Measurements from ENCODE around the gene ATG4C. TPM values are rescaled to one million over a fixed set of nuclear protein-coding genes. Genes with fewer than 3 reads are reported as not detected.

ATG4C gene
- total and polyA plus RNA-seq, 2 of the 13 experiments (the other 11 are each of a cell fraction or from before 2014, with no cell fraction given), result 4.0 to 11.2 TPM

DNA sequence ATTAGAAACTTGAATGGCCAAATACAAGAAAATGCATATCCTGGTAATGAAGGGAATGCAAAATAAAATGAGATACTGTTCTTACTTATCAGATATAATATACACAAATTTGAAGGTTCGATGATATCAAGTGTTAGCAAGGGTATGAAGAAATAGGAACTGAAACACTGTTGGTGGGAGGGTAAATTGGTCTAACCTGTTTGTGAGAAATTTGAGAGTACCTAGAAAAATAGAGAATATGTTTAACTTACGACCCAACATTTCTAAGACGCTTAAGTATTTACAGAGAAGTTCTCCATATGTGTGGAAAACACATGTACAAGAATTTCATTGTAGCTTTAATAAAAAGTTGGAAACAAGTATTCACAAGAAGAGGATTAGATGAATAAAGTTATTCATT lies 25.9 kb downstream of the ATG4C start:
- Histone ChIP-seq H2AFZ (ENCODE audit: low read length) (no peak overlapping the region), H3K4me1 (ENCODE audit: insufficient read depth, low read length) (no peaks in the 10 kb centered on the region), H3K9me3 (ENCODE audit: low read length) (no peaks in the 10 kb centered on the region), H3K9ac (ENCODE audit: insufficient read depth, low read depth, low read length) (no peak overlapping the region), H3K79me2 (ENCODE audit: insufficient read depth, low read length) (no peaks in the 10 kb centered on the region), H3K27ac (ENCODE audit: extremely low read length, insufficient read depth, low read length) (no peak overlapping the region), H3K27me3 (ENCODE audit: control insufficient read depth in 1 of 2, insufficient read depth in 2 of 2, low read length in 2 of 2) (no peaks in the 10 kb centered on the region; a peak in 1 of 5 replicates), H3K4me3 (replicated peaks in 1 of 3; ENCODE audit: insufficient read depth in 1 of 3, low read depth in 2 of 3, low read length in 3 of 3) (no peak overlapping the region), H4K20me1 (ENCODE audit: insufficient read depth, low read length) (no peaks in the 10 kb centered on the region), H3K36me3 (replicated peaks in 1 of 2; ENCODE audit: control insufficient read depth in 1 of 2, insufficient read depth in 2 of 2, low read length in 2 of 2) (peaks cover 0 to 5% of the 10 kb centered on the region in 2 experiments; a peak in 1 of 5 replicates), H3K4me2 (ENCODE audit: low read depth, low read length) (no peak overlapping the region)
- intact Hi-C loops (cut with micrococcal nuclease; ENCODE audit: unreplicated experiment), result no loop called here
- CTCF ChIA-PET (ENCODE audit: low intra/inter-chr PET ratio, low total read pairs), result no interaction called here
- TF ChIP-seq ZNF879 (CRISPR knock-in tag; IDR thresholded peaks at IDR 0.05), result no peak
- FAIRE-seq (no peak), ATAC-seq (no peak), DNase-seq (ENCODE audit: low spot score) (no peak)
- POLR2A ChIA-PET, result no interaction called here
- in situ Hi-C loops (cut with HindIII; ENCODE audit: extremely low pct_ligation_motif_present, low pct_unique_long_range_greater_than_20kb), result no loop called here
- WGBS (ENCODE audit: low lambda C conversion rate), result 96% methylated on average over 3 of the region's 3 CpGs
- no TSS peak for BruUV-seq (replicated peaks)

DNA sequence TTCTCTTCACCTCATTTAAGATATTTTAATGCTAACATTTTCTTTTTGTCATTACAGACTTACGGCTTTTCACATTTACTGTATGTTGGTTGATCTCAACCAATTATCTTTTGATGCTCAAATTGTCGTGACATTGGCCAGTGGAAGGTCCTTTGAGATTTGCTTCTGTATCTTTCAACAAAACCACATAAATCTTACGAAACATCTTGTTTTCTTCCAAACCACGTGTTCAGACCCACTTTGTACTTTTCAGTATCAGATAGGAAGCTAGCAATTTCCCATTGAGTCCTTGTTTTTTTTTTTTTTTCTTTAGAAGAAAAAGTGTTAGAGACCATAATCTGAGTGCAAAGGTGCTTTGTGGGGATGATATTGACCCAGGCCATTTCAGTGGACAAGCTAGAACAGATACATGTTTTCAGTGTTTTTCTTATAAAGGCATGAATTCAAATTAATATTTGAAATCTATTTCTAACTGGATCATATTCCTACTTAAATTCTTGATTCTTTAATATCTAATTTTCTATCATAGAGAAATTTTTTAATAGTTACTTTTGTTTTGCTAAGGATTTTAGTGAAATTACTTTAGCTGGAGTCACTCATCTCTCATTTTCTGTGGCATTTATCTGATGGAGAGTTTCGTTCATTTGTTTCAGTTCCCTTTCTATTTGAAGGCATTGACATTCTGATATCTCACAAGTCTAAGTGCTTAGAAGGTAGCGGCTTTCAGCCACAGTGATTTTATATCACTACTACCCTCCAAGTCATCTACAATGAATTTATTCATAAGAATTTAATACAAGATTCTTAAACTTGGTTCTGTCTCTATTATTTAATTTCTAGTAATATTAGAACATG lies 26.7 kb downstream of the ATG4C start:
- Histone ChIP-seq H3K9ac (ENCODE audit: insufficient read depth, low read depth, low read length) (no peak overlapping the region), H3K27me3 (ENCODE audit: control insufficient read depth in 1 of 2, insufficient read depth in 2 of 2, low read length in 2 of 2) (no peaks in the 10 kb centered on the region; a peak in 1 of 5 replicates), H3K79me2 (ENCODE audit: insufficient read depth, low read length) (no peaks in the 10 kb centered on the region), H3K4me1 (ENCODE audit: insufficient read depth, low read length) (no peaks in the 10 kb centered on the region), H2AFZ (ENCODE audit: low read length) (no peak overlapping the region), H3K9me3 (ENCODE audit: low read length) (no peaks in the 10 kb centered on the region), H4K20me1 (ENCODE audit: insufficient read depth, low read length) (no peaks in the 10 kb centered on the region), H3K4me3 (replicated peaks in 1 of 3; ENCODE audit: insufficient read depth in 1 of 3, low read depth in 2 of 3, low read length in 3 of 3) (no peak overlapping the region), H3K27ac (ENCODE audit: extremely low read length, insufficient read depth, low read length) (no peak overlapping the region), H3K4me2 (ENCODE audit: low read depth, low read length) (no peak overlapping the region), H3K36me3 (replicated peaks in 1 of 2; ENCODE audit: control insufficient read depth in 1 of 2, insufficient read depth in 2 of 2, low read length in 2 of 2) (peaks cover 0 to 5% of the 10 kb centered on the region in 2 experiments; a peak in 1 of 5 replicates)
- CTCF ChIA-PET (ENCODE audit: low intra/inter-chr PET ratio, low total read pairs), result no interaction called here
- TF ChIP-seq KLF12 (CRISPR knock-in tag; IDR thresholded peaks at IDR 0.05; ENCODE audit: borderline replicate concordance) (no peak), PAX8 (CRISPR knock-in tag; IDR thresholded peaks at IDR 0.05; ENCODE audit: borderline replicate concordance) (no peak), SMAD3 (CRISPR knock-in tag; IDR thresholded peaks at IDR 0.05) (no peak), ZNF724P (CRISPR knock-in tag; IDR thresholded peaks at IDR 0.05; ENCODE audit: borderline replicate concordance) (no peak)
- intact Hi-C loops (cut with micrococcal nuclease; ENCODE audit: unreplicated experiment), result no loop called here
- BruUV-seq (replicated peaks), result no TSS peak
- no peak for DNase-seq (ENCODE audit: low spot score)
- no peak for FAIRE-seq
- WGBS (ENCODE audit: low lambda C conversion rate), result 94% methylated on average over 6 of the region's 6 CpGs
- ATAC-seq, result no peak
- POLR2A ChIA-PET, result no interaction called here
- in situ Hi-C loops (cut with HindIII; ENCODE audit: extremely low pct_ligation_motif_present, low pct_unique_long_range_greater_than_20kb), result no loop called here
